ENCODE data around the gene THADA. TPM values are rescaled to one million over a fixed set of nuclear protein-coding genes. Genes with fewer than 3 reads are reported as not detected.
A peak's percentile ranks its signal among the peaks of the same experiment; 100 is the strongest.

THADA gene
- total RNA-seq, 1 donor: 39.4 TPM

GRCh38 chr2:43228756-43229659 is 366.8 kb downstream of the THADA start:
- peaks cover 23% of the 10 kb centered on the region for H3K4me1 ChIP-seq (ENCODE audit: insufficient read depth, low read length)
- peaks cover 23% of the 10 kb centered on the region for H3K36me3 ChIP-seq (ENCODE audit: insufficient read depth, low read length)
- peaks cover 22% of the 10 kb centered on the region for H3K79me2 ChIP-seq (ENCODE audit: insufficient read depth, low read length)
- no peaks in the 10 kb centered on the region for H3K9me3 ChIP-seq (ENCODE audit: low read depth, low read length)
- H2AFZ ChIP-seq (ENCODE audit: low read length): no peak overlapping the region
- peaks cover 10% of the 10 kb centered on the region for H4K20me1 ChIP-seq (ENCODE audit: insufficient read depth, low read length)
- TF ChIP-seq CTCF (IDR thresholded peaks at IDR 0.05; ENCODE audit: extremely low read depth, low read depth, low read length): no peak
- H3K27ac ChIP-seq (ENCODE audit: low read depth, low read length): peak overlapping the region; percentile 80
- no peak overlapping the region for H3K4me3 ChIP-seq (ENCODE audit: insufficient read depth, low read length)
- H3K27me3 ChIP-seq (ENCODE audit: insufficient read depth, low read length): no peaks in the 10 kb centered on the region
- peak overlapping the region; percentile 24 for H3K4me2 ChIP-seq (ENCODE audit: insufficient read depth, low read length)
- peak; percentile 11 for DNase-seq (ENCODE audit: insufficient read length, low spot score, missing footprints)

GRCh38 chr2:43228321-43228751 is 367.5 kb downstream of the THADA start:
- peaks cover 11% of the 10 kb centered on the region for H4K20me1 ChIP-seq (ENCODE audit: insufficient read depth, low read length)
- peak; percentile 43 for DNase-seq (ENCODE audit: insufficient read length, low spot score, missing footprints)
- H2AFZ ChIP-seq (ENCODE audit: low read length): no peak overlapping the region
- H3K27ac ChIP-seq (ENCODE audit: low read depth, low read length): peak overlapping the region; percentile 80
- peaks cover 29% of the 10 kb centered on the region for H3K79me2 ChIP-seq (ENCODE audit: insufficient read depth, low read length)
- H3K9me3 ChIP-seq (ENCODE audit: low read depth, low read length): no peaks in the 10 kb centered on the region
- TF ChIP-seq CTCF (IDR thresholded peaks at IDR 0.05; ENCODE audit: extremely low read depth, low read depth, low read length): no peak
- no peaks in the 10 kb centered on the region for H3K27me3 ChIP-seq (ENCODE audit: insufficient read depth, low read length)
- no peak overlapping the region for H3K4me3 ChIP-seq (ENCODE audit: insufficient read depth, low read length)
- peaks cover 23% of the 10 kb centered on the region for H3K4me1 ChIP-seq (ENCODE audit: insufficient read depth, low read length)
- H3K36me3 ChIP-seq (ENCODE audit: insufficient read depth, low read length): peaks cover 30% of the 10 kb centered on the region
- peak overlapping the region; percentile 87 for H3K4me2 ChIP-seq (ENCODE audit: insufficient read depth, low read length)

- Histone ChIP-seq H3K4me3 (ENCODE audit: insufficient read depth, low read length) (peak overlapping the region; percentile 90), H3K27me3 (ENCODE audit: insufficient read depth, low read length) (no peaks in the 10 kb centered on the region), H2AFZ (ENCODE audit: low read length) (peak overlapping the region; percentile 50), H3K36me3 (ENCODE audit: insufficient read depth, low read length) (peaks cover 34% of the 10 kb centered on the region), H3K9me3 (ENCODE audit: low read depth, low read length) (no peaks in the 10 kb centered on the region), H4K20me1 (ENCODE audit: insufficient read depth, low read length) (peaks cover 16% of the 10 kb centered on the region), H3K79me2 (ENCODE audit: insufficient read depth, low read length) (peaks cover 34% of the 10 kb centered on the region), H3K4me1 (ENCODE audit: insufficient read depth, low read length) (peaks cover 26% of the 10 kb centered on the region), H3K4me2 (ENCODE audit: insufficient read depth, low read length) (peak overlapping the region; percentile 87), H3K27ac (ENCODE audit: low read depth, low read length) (peak overlapping the region; percentile 80)
- DNase-seq (ENCODE audit: insufficient read length, low spot score, missing footprints): no peak
- peak; percentile 3 for TF ChIP-seq CTCF (IDR thresholded peaks at IDR 0.05; ENCODE audit: extremely low read depth, low read depth, low read length)
Observed at GRCh38 chr2:43227830-43228281, 368.0 kb downstream of the THADA start.

All from osteoblast (primary cell).